CD8-positive, alpha-beta memory T cell (primary cell): ENCODE data around the gene GLYATL1. TPM values are rescaled to one million over a fixed set of nuclear protein-coding genes. Genes with fewer than 3 reads are reported as not detected.

Experiments used
- polyA plus RNA-seq: library from polyadenylated mRNA; unstranded; fragments of 300-500 nt; fragmentation: Illumina TruSeq; gene quantifications from one replicate; pipeline ENCODE4 v1.2.3, GENCODE V29; 2021
- total RNA-seq, 2 experiments: library from RNA; stranded (reverse); gene quantifications; one replicate each; pipeline ENCODE4 v1.2.3, GENCODE V29; 2021

Gene GLYATL1
- total and polyA plus RNA-seq, 3 experiments from 2014 or later = not detected

Other genes starting within 250 kb of the GLYATL1 start
- gene GLYAT, start 207.5 kb upstream of the GLYATL1 start, total RNA-seq = not detected
- gene GLYAT, start 207.5 kb upstream of the GLYATL1 start, polyA plus RNA-seq = not detected
- gene GLYATL2, start 94.8 kb upstream of the GLYATL1 start, total RNA-seq = not detected
- gene GLYATL2, start 94.8 kb upstream of the GLYATL1 start, polyA plus RNA-seq = not detected
- not detected for gene GLYATL1B, start 146.8 kb downstream of the GLYATL1 start, total RNA-seq
- not detected for gene GLYATL1B, start 146.8 kb downstream of the GLYATL1 start, polyA plus RNA-seq
- 10 to 100 TPM; 40.9 to 46.5 TPM for gene FAM111B, start 167.7 kb downstream of the GLYATL1 start, total RNA-seq
- 0.12 TPM for gene FAM111B, start 167.7 kb downstream of the GLYATL1 start, polyA plus RNA-seq
- gene FAM111A, start 203.4 kb downstream of the GLYATL1 start, total RNA-seq = 10 to 100 TPM; 71.1 to 73.5 TPM
- gene FAM111A, start 203.4 kb downstream of the GLYATL1 start, polyA plus RNA-seq = 31.7 TPM
- under 1 TPM; 0.24 to 0.38 TPM for gene DTX4, start 232.6 kb downstream of the GLYATL1 start, total RNA-seq
- gene DTX4, start 232.6 kb downstream of the GLYATL1 start, polyA plus RNA-seq = 0.98 TPM